ENCODE data around the gene MESP2. TPM values are rescaled to one million over a fixed set of nuclear protein-coding genes. Genes with fewer than 3 reads are reported as not detected.
A peak's percentile ranks its signal among the peaks of the same experiment; 100 is the strongest.

Gene MESP2
- total RNA-seq, 1 experiment from 2014 or later: 0.28 TPM

DNA sequence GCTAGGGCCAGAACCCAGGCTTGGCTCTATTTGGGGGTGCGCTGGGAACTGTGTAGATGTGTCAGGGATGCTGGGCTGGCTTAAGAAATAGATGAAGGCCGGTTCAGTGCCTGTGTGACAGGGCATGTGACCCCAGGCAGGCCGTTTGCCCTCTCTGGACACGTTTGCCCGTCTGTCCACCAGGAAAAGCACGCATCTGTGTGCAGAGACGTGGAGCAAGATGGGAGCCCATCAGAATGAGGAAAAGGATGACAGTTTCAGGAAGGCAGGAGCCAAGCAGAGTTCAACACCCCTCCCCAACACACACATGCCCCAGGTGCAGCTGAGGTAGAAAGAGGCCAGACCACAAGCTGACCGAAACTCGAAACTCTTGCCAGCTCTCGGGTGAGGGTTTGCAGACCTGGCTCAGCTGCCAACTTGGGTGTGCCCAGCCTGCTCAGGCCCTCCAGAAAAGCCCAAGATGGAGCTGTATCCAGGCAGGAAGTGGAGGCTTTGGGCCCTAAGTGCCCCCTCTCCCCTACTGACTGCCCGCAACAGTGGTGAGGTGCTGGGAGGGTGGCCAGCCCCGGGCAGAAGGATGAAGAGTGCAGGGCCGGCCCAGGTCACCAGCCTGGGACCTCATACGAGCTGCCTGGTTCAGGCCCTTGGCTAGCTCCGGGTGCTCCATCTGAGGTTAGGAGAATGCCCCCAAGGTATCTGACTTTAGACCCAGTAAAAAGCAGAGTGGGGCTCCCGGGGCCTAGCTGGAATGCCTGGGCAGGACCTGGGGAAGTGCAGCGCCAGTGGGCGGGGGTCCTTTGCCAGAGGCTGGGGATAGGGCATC is 14.9 kb upstream of the MESP2 start:
- Histone ChIP-seq H2BK120ac (ENCODE audit: low read depth, low read length, poor library complexity, severe bottlenecking) (no peak overlapping the region), H3K14ac (ENCODE audit: insufficient read depth, low read length) (no peak overlapping the region), H3K18ac (ENCODE audit: insufficient read length, low read depth, low read length) (no peak overlapping the region), H4K20me1 (ENCODE audit: control insufficient read depth, insufficient read depth, insufficient read length) (no peaks in the 10 kb centered on the region), H2AK5ac (ENCODE audit: insufficient read length, low read length) (no peak overlapping the region), H3K4me2 (ENCODE audit: insufficient read depth, insufficient read length, low read length) (no peak overlapping the region), H4K8ac (replicated peaks; ENCODE audit: insufficient read length, low read depth, low read length) (no peak overlapping the region), H4K91ac (ENCODE audit: insufficient read length, low read depth, low read length) (no peak overlapping the region), H3T11ph (ENCODE audit: low read length) (no peak overlapping the region), H3K4me1 (ENCODE audit: insufficient read depth, low read length) (no peaks in the 10 kb centered on the region), H3K27me3 (ENCODE audit: insufficient read depth, low read length) (no peaks in the 10 kb centered on the region), H3K9me3 (ENCODE audit: control insufficient read depth, low read depth, low read length) (no peaks in the 10 kb centered on the region), H2BK20ac (ENCODE audit: low read depth, low read length, poor library complexity, severe bottlenecking) (no peak overlapping the region), H3K23me2 (ENCODE audit: insufficient read length, low read depth, low read length, poor library complexity, severe bottlenecking) (no peaks in the 10 kb centered on the region), H3K56ac (ENCODE audit: insufficient read length, low read depth, low read length) (no peak overlapping the region), H4K5ac (ENCODE audit: insufficient read length, low read depth, low read length) (no peak overlapping the region), H2BK12ac (ENCODE audit: insufficient read length, low read depth, low read length) (no peak overlapping the region), H2BK5ac (ENCODE audit: insufficient read length, low read length) (no peak overlapping the region), H3K9ac (ENCODE audit: extremely low read depth, insufficient read length, low read length) (no peak overlapping the region), H3K79me2 (ENCODE audit: insufficient read depth, low read length) (no peaks in the 10 kb centered on the region), H2AFZ (ENCODE audit: low read length) (no peak overlapping the region), H3K23ac (ENCODE audit: insufficient read length, low read depth, low read length) (no peak overlapping the region), H3K79me1 (ENCODE audit: insufficient read depth, low read depth, low read length, poor library complexity, severe bottlenecking) (no peaks in the 10 kb centered on the region), H2BK15ac (ENCODE audit: low read depth, low read length) (no peak overlapping the region), H3K27ac (ENCODE audit: insufficient read length, low read depth, low read length) (no peak overlapping the region), H3K4ac (ENCODE audit: low read depth, low read length) (no peak overlapping the region)
- Mint-ChIP-seq H3K4me1 (peaks cover 10 to 13% of the 10 kb centered on the region in 2 experiments), H3K27me3 (ENCODE audit: low read depth) (peaks cover 11% of the 10 kb centered on the region), H3K27ac (peak overlapping the region in 1 of 3 experiments; percentile 42; a peak in 1 of 7 replicates), H3K36me3 (ENCODE audit: insufficient read depth in 1 of 3, low read depth in 3 of 3) (no peaks in the 10 kb centered on the region), H3K4me3 (no peak overlapping the region), H3K9me3 (no peaks in the 10 kb centered on the region; a peak in 1 of 5 replicates)
- DNase-seq: no peak
- no CpG with 5 or more reads among the region's 18 CpGs for WGBS (ENCODE audit: extremely low coverage, insufficient read length, low lambda C conversion rate)
- TF ChIP-seq, protein P1, sequence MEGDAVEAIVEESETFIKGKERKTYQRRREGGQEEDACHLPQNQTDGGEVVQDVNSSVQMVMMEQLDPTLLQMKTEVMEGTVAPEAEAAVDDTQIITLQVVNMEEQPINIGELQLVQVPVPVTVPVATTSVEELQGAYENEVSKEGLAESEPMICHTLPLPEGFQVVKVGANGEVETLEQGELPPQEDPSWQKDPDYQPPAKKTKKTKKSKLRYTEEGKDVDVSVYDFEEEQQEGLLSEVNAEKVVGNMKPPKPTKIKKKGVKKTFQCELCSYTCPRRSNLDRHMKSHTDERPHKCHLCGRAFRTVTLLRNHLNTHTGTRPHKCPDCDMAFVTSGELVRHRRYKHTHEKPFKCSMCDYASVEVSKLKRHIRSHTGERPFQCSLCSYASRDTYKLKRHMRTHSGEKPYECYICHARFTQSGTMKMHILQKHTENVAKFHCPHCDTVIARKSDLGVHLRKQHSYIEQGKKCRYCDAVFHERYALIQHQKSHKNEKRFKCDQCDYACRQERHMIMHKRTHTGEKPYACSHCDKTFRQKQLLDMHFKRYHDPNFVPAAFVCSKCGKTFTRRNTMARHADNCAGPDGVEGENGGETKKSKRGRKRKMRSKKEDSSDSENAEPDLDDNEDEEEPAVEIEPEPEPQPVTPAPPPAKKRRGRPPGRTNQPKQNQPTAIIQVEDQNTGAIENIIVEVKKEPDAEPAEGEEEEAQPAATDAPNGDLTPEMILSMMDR (conservative IDR thresholded peaks at IDR 0.05): peak; percentile 6; the same call in 1 of the 3 replicates
